GM23338 (cell line): ENCODE data around the gene CRISPLD2.

Source experiments
- CREB1 ChIP-seq: fragments of 250-450 bp; sonication (Bioruptor Pico); IDR thresholded peaks from 2 replicates; pipeline ENCODE4 v1.5.0; 2020; ENCODE audit warnings: low read depth, mild to moderate bottlenecking, moderate library complexity
- CTCF ChIP-seq, 2 experiments: fragments of 200-600 bp in 1 of 2; sonication (generic) in 1 of 2; conservative IDR thresholded peaks; 2 replicates each; pipeline versions ENCODE4 v1.5.1 to v1.6.1; 2016 to 2017; ENCODE audit warnings: antibody characterized with exemption in 2 of 2, low read depth in 2 of 2, mild to moderate bottlenecking in 2 of 2, moderate library complexity in 1 of 2
- EZH2 ChIP-seq: fragments of 200-600 bp; sonication (generic); IDR thresholded peaks from one replicate; pipeline ENCODE4 v1.8.0; 2017; ENCODE audit warnings: antibody characterized with exemption, mild to moderate bottlenecking, low read depth; ENCODE audit not compliant: unreplicated experiment
- EZH2phosphoT487 ChIP-seq: fragments of 200-600 bp; sonication (generic); IDR thresholded peaks from one replicate; pipeline ENCODE4 v1.8.1; 2018; ENCODE audit warnings: antibody characterized with exemption; ENCODE audit not compliant: unreplicated experiment
- NANOG ChIP-seq: IDR thresholded peaks from 2 replicates; pipeline ENCODE4 v1.6.1; 2016; ENCODE audit warnings: antibody characterized with exemption, borderline replicate concordance
- POLR2AphosphoS5 ChIP-seq: IDR thresholded peaks from 2 replicates; pipeline ENCODE4 v1.6.1; 2016; ENCODE audit warnings: antibody characterized with exemption, low read depth
- REST ChIP-seq: IDR thresholded peaks from one replicate; pipeline ENCODE4 v1.6.1; 2018; ENCODE audit warnings: antibody characterized with exemption; ENCODE audit not compliant: unreplicated experiment
- ZNF331 ChIP-seq: fragments of 250-450 bp; sonication (Bioruptor Pico); IDR thresholded peaks from 2 replicates; pipeline ENCODE4 v1.5.0; 2020; ENCODE audit warnings: low read depth, mild to moderate bottlenecking, moderate library complexity

- TF ChIP-seq CTCF (conservative IDR thresholded peaks at IDR 0.05; ENCODE audit: low read depth in 2 of 2), result no peak
- TF ChIP-seq POLR2AphosphoS5, result no peak
- no peak for TF ChIP-seq EZH2
- no peak for TF ChIP-seq EZH2phosphoT487
- TF ChIP-seq REST, result no peak
- TF ChIP-seq CREB1, result no peak
- TF ChIP-seq NANOG, result no peak
- TF ChIP-seq ZNF331 (CRISPR knock-in tag), result no peak
Observed at GRCh38 chr16:84919708-84920107, 99.9 kb downstream of the CRISPLD2 start.
